GM19395 (cell line): Measurements from ENCODE around the gene NAT16.
"Not testable (repeated sequence)": the region's sequence is repeated elsewhere in the genome, so short reads cannot be mapped to it uniquely, and the experiment has no call there.

Experiments used
- ATAC-seq: cut with Tn5 transposase; IDR thresholded peaks from one replicate; pipeline ENCODE4 v1.9.1; 2021; ENCODE audit warnings: mild to moderate bottlenecking, moderate library complexity; ENCODE audit not compliant: unreplicated experiment

The NAT16 gene

GRCh38 chr7:101132626-101133600 lies 47.2 kb downstream of the NAT16 start:
- ATAC-seq: not testable (repeated sequence)

- no peak for ATAC-seq
Measured at GRCh38 chr7:101129603-101130117, 50.4 kb downstream of the NAT16 start.

- no peak for ATAC-seq
Measured at GRCh38 chr7:101128040-101128834, 51.9 kb downstream of the NAT16 start.

- ATAC-seq: no peak
Measured at GRCh38 chr7:101127460-101128039, 52.5 kb downstream of the NAT16 start.

- ATAC-seq: peak; percentile 57
Measured at GRCh38 chr7:101126651-101127459, 53.2 kb downstream of the NAT16 start, which contains the start of gene SERPINE1. Gene SERPINE1, plus strand, starts transcription at chr7:101127104. Its CDS starts 1,290 bp downstream, at chr7:101128394.

GRCh38 chr7:101125989-101126650 lies 54.0 kb downstream of the NAT16 start:
- peak; percentile 53 for ATAC-seq

- ATAC-seq: no peak
Measured at GRCh38 chr7:101124376-101125056, 55.6 kb downstream of the NAT16 start.

- ATAC-seq: no peak
Measured at GRCh38 chr7:101123703-101124068, 56.4 kb downstream of the NAT16 start.

- no peak for ATAC-seq
Measured at GRCh38 chr7:101122933-101123702, 57.0 kb downstream of the NAT16 start.

GRCh38 chr7:101121991-101122932 lies 57.8 kb downstream of the NAT16 start:
- no peak for ATAC-seq

GRCh38 chr7:101121631-101121990 lies 58.5 kb downstream of the NAT16 start:
- not testable (repeated sequence) for ATAC-seq
